ENCODE results near the gene ERBIN.

GRCh38 chr5:66013397-66013796 lies 87.0 kb downstream of the ERBIN start:
- TF ChIP-seq NR3C1 (IDR thresholded peaks at IDR 0.05) (no peak), RCOR1 (IDR thresholded peaks at IDR 0.05; ENCODE audit: low read depth, low read length) (no peak), RNF2 (IDR thresholded peaks at IDR 0.05; ENCODE audit: borderline replicate concordance, low read depth) (no peak), CTCF (IDR thresholded peaks at IDR 0.05) (no peak), JUN (IDR thresholded peaks at IDR 0.05) (no peak), CHD2 (IDR thresholded peaks at IDR 0.05; ENCODE audit: low read length, partially characterized antibody) (no peak), RAD21 (conservative IDR thresholded peaks at IDR 0.05 in 1 of 2, IDR thresholded peaks at IDR 0.05 in 1 of 2) (no peak), SMC3 (IDR thresholded peaks at IDR 0.05) (no peak)

All from A549 (cell line).